NCI-H1092 (cell line): Measurements from ENCODE around the gene COLEC11.
"Not testable (repeated sequence)": the region's sequence is repeated elsewhere in the genome, so short reads cannot be mapped to it uniquely, and the experiment has no call there.

Experiments
- DNase-seq: peaks from one replicate; lab custom pipeline; 2025; lab: John Stamatoyannopoulos, UW

The COLEC11 gene

DNA sequence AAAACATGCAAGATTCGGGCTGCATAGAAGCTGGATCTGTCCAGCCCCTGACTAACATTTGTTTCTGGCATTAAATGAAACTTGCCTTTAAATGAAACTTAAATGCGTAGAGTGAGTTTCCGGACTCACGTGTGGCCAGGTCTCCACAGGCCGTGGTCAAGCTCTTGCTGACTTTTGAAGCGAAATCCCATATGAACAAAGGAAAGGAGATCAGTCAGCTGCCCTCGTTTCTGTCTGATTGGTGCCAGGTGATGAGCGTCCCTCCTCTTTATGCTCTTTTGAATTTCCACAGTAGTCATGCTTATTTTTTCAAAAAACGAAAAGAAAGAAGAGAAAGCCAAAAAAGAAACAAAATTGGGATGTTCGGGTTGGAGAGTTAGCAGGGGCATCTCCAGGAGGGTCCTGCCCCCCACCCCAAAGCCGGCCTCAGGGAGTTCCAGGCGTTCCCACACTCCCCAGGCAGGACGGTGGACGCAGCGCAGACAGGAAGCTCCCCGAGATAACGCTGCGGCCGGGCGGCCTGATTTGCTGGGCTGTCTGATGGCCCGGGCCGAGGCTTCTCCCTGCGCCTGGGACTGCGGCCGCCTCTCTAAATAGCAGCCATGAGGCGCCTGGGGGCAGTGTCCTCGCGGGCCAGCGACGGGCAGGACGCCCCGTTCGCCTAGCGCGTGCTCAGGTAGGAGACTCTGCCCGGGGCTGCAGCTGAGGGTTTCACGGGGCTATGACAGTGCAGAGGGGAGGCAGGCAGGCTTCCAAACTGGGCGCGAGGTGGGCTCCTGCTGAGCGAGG is at the start of gene COLEC11:
COLEC11 (plus strand) TSS at position 620 of the 789 bp plus-strand sequence. CDS start 9,229 bp downstream, outside the sequence.
- DNase-seq: no peak

DNA sequence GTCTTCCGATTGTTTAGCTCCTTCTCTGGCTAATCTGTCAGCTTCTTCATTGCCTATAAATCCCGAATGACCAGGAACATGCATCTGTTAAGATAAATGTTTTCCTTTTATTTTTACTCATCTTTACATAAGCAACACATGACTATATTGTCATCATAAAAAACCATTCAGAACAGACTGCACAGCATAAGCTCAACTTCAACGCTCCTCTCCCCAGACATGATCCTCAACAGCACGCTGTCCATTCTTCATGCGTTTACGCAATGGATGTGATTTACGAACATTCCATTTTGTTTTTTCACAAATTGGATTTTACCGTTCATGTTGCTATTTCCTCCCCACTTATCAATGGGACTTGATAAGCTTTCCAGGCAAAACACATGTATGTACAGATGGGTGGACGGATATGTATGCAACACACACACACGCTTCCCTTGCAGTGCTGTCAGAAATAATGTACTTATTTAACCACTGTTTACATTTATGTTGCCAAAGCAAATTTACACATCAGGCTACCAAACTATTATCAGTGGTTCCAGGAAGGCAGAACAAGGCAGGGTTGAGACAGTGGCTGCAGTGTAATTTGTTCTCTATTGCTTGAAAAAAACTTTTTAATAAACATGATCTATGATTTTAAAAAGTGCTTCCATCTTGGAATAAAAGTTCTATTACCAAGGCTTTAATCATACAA is 49.0 kb upstream of the COLEC11 start:
- DNase-seq: no peak

GRCh38 chr2:3547915-3548314 is 47.0 kb upstream of the COLEC11 start:
- no peak for DNase-seq

DNA sequence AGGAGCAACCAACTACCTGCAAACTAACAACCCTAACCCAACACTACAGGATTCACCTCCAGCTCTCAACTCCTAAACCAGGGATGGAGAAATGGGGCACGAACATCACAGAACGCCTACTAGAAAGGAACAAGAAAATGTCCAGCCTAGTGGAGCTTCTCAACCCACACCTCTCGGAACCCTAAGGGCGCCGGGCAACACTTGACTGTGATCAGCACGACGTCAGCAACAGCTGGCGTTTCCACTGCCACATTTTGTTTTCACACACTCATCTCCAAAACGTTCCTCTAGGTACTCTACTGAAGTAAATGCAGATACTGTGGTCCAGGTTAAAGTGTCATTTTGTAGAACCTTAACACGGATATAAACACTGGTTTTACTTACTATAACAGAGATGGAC is 41.0 kb upstream of the COLEC11 start:
- no peak for DNase-seq

DNA sequence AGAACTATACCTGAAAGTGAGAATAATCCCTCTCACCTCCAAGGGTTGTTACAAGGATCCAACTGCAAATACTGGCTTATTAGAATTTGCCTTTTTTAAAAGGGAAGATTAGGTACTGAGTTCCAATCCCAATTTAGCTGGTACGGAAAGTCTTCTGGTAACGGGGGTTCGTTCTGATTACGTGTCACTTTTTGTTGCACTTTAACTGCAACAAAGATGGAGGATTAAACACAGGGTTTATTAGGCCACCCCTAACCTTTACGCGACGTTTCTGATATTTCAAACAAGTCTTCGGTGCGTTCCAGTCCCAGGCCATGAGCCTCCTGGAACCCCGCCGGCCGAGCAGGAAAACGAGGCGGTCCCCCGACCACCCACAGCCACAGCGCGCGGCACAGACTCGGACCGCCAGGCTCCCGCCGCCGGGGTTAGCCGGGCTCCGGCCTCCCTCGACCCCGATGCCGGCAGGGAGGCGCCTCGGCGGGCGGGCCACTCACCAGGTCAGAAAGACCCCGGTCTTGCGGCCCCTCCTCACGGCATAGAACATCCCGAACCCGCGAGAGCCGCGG is 37.2 kb upstream of the COLEC11 start:
- no peak for DNase-seq

GRCh38 chr2:3558205-3559014 is 36.5 kb upstream of the COLEC11 start, which contains the start of gene RNASEH1:
Gene RNASEH1 (minus strand): TSS chr2:3558333. CDS start chr2:3558260, 73 bp downstream.
- DNase-seq: peak; percentile 91

- DNase-seq: no peak
Observed at GRCh38 chr2:3563521-3563976, 31.4 kb upstream of the COLEC11 start.

DNA sequence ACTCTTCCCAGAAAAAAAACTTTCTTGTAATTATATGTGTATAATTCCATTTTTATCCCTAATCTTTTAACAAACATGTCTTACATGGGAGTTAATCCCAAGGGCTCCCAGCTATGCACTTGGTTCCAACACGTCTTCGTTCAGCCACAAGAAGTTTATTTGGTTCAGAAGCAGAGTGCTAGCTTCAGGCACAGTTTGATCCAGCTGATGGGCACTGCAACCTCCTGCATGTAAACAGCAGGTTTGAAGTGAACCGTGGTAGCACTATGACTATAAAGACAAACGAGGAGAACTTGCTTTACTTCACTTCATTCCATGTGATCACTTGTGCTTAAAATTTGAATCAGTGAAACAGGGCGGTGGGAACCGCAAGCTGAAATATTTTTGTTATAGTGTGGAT is 29.8 kb upstream of the COLEC11 start:
- no peak for DNase-seq

DNA sequence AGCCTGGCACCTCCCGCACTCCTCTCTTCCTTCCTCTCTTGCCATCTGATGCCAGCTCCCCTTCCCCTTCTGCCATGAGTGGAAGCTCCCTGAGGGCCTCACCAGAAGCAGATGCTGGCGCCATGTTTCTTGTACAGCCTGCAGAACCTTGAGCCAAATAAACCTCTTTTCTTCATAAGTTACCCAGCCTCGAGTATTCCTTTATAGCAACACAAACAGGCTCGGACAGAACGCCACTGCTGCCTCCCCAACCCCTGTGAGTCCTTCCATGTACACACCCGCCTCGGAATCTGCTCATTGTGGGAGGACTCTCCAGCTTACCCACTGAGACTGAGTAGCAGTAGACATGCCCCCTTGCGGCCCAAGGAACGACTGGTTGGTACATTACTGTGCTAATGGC is 28.1 kb upstream of the COLEC11 start:
- no peak for DNase-seq

DNA sequence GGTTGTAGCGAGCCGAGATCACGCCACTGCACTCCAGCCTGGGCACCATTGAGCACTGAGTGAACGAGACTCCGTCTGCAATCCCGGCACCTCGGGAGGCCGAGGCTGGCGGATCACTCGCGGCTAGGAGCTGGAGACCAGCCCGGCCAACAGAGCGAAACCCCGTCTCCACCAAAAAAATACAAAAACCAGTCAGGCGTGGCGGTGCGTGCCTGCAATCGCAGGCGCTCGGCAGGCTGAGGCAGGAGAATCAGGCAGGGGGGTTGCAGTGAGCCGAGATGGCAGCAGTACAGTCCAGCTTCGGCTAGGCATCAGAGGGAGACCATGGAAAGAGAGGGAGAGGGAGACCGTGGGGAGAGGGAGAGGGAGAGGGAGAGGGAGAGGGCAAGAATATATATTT is 25.3 kb upstream of the COLEC11 start:
- not testable (repeated sequence) for DNase-seq

- no peak for DNase-seq
Observed at GRCh38 chr2:3571284-3571683, 23.6 kb upstream of the COLEC11 start.

DNA sequence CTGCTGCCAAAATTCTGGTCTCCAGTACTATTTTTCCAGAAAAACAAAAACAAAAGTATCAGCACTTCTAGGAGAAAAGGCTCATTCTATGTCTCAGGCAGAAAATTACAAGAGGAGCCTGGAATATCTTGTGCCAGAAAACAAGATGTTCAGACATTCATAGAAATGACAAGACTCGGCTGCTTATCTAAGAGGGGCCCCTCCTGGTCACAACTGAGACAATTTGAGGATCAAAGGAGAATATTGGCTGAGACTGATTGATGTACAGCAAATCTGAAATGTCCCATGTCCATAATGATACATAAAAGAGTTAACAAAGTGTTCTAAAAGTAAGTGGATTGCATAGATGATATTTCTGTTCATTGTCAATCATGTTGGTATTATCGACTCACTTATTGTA is 22.3 kb upstream of the COLEC11 start:
- DNase-seq: no peak

DNA sequence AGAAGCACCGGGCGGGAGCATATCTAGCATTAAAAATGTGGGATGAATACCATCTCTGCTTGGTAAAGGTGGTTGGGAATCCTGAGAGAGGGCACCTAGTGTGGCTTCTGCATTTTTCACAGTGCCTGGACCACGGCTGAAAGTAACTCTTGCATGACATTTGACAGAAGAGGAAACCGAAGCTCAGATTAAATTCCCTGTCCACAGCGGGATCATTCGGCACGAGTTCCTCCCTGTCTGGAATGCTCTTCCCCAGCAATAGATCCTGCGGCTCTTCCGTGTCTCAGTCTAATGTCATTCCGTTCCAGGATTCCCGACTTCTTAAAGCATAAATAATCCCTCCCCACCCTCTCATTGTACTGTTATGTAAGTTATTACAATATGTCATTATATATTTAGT is 20.8 kb upstream of the COLEC11 start:
- DNase-seq: no peak

DNA sequence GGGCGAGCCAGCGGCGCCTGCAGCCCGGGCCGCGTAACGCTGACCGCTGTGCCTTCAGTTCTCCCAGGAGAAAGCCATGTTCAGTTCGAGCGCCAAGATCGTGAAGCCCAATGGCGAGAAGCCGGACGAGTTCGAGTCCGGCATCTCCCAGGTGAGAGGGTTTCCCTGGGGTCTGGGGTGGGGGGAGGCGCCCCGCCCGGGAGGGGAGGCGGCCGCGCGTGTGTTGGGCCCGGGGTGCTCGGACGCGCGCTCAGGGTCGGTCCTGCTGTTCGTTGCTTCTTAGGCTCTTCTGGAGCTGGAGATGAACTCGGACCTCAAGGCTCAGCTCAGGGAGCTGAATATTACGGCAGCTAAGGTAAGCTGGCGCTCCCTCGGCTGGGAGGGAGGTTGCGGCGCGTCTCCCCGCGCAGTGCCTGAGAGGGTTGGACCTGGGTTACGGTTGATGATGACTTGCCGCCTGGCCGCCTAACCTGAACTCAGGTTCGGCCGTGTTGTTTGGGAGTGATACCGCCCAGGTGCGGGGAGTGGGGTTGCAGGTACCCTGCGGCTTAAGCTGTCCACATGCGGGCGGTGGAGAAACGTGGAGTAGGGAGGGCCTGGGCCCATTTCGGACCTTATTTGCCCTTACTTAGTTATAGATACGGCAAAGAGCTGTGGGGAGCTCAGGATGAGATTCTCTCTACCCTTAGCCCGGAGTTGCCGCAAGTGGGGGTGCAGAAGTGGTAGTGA is 19.2 kb upstream of the COLEC11 start:
- no peak for DNase-seq

- DNase-seq: not testable (repeated sequence)
Observed at GRCh38 chr2:3576263-3576630, 18.7 kb upstream of the COLEC11 start.

GRCh38 chr2:3578987-3579386 is 15.9 kb upstream of the COLEC11 start:
- DNase-seq: no peak

DNA sequence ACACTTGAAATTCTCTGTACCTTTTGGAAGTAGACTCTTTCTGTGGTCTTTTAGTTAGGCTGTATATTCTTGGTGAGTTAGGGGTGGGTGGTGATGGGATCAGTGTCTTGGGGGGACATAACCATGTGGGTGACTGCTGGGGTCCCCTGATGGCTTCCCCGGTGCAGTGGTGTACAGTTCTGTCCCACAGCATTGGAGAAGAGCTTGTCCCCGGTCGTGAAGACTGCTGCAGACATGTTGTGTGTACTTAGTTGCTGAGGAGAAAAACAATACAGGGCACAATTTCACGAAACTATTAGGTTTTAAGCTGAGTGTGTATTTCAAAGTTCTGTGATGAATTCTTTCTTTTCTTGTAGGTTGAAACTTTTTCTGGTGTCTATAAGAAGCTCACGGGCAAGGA is 14.5 kb upstream of the COLEC11 start:
- DNase-seq: no peak

- no peak for DNase-seq
Observed at GRCh38 chr2:3581367-3582262, 13.3 kb upstream of the COLEC11 start.

GRCh38 chr2:3584076-3584475 is 10.8 kb upstream of the COLEC11 start:
- DNase-seq: no peak

- DNase-seq: no peak
Observed at GRCh38 chr2:3584608-3585260, 10.2 kb upstream of the COLEC11 start.
